Mesenchymal stem cell (in vitro differentiated cells and primary cell): ENCODE measurements around the gene IQCH.

Experiments
- DNase-seq: peaks from one replicate; pipeline ENCODE4 v3.0.0-alpha.2; 2013
- H2AFZ ChIP-seq: one replicate; pipeline ENCODE4 v1.6.1; 2013; ENCODE audit warnings: low read depth, mild to moderate bottlenecking, control low read depth, inconsistent platforms, low read length, moderate library complexity
- H2AK5ac ChIP-seq: 2 replicates; pipeline ENCODE4 v1.6.1; 2013; ENCODE audit warnings: low read length, moderate library complexity, mild to moderate bottlenecking, inconsistent platforms; ENCODE audit not compliant: severe bottlenecking
- H2BK120ac ChIP-seq: one replicate; pipeline ENCODE4 v1.6.1; 2013; ENCODE audit warnings: low read depth, mild to moderate bottlenecking, inconsistent platforms, low read length, moderate library complexity
- H2BK12ac ChIP-seq, 2 experiments: one replicate each; pipeline ENCODE4 v1.6.1; 2013; ENCODE audit warnings: inconsistent platforms in 2 of 2, low read length in 2 of 2, mild to moderate bottlenecking in 2 of 2, moderate library complexity in 2 of 2, control low read depth in 1 of 2
- H2BK15ac ChIP-seq: one replicate; pipeline ENCODE4 v1.6.1; 2013; ENCODE audit warnings: mild to moderate bottlenecking, low read depth, inconsistent platforms; ENCODE audit not compliant: poor library complexity, severe bottlenecking
- H2BK5ac ChIP-seq: 2 replicates; pipeline ENCODE4 v1.6.1; 2013; ENCODE audit warnings: low read depth, mild to moderate bottlenecking, low read length, control low read depth, inconsistent platforms; ENCODE audit not compliant: poor library complexity, severe bottlenecking
- H3K14ac ChIP-seq, 2 experiments: one replicate each; pipeline ENCODE4 v1.6.1; 2013; ENCODE audit warnings: inconsistent platforms in 2 of 2, low read length in 2 of 2, control low read depth in 1 of 2, mild to moderate bottlenecking in 1 of 2, moderate library complexity in 1 of 2
- H3K18ac ChIP-seq, 2 experiments: one replicate each; pipeline ENCODE4 v1.6.1; 2013; ENCODE audit warnings: inconsistent platforms in 2 of 2, low read length in 2 of 2, control low read depth in 1 of 2, low read depth in 1 of 2, mild to moderate bottlenecking in 1 of 2
- H3K23ac ChIP-seq, 2 experiments: one replicate each; pipeline ENCODE4 v1.6.1; 2013; ENCODE audit warnings: inconsistent platforms in 2 of 2, low read length in 2 of 2, mild to moderate bottlenecking in 2 of 2, moderate library complexity in 2 of 2, control low read depth in 1 of 2
- H3K27ac ChIP-seq: 2 replicates; pipeline ENCODE4 v1.5.1; 2013; ENCODE audit warnings: mild to moderate bottlenecking, moderate library complexity, low read length, control low read depth, inconsistent platforms; ENCODE audit not compliant: poor library complexity, severe bottlenecking
- H3K27me3 ChIP-seq, 2 experiments: 2 replicates each; pipeline versions ENCODE4 v1.6.1 to v1.7.0; 2013; ENCODE audit warnings: low read length in 2 of 2, mild to moderate bottlenecking in 2 of 2, moderate library complexity in 2 of 2, control low read depth in 1 of 2, inconsistent platforms in 1 of 2; ENCODE audit not compliant: control insufficient read depth in 1 of 2, insufficient read depth in 1 of 2
- H3K36me3 ChIP-seq, 2 experiments: 2 replicates each; pipeline versions ENCODE4 v1.6.1 to v1.7.0; 2013; ENCODE audit warnings: low read length in 2 of 2, control low read depth in 1 of 2, inconsistent platforms in 1 of 2, low read depth in 1 of 2, mild to moderate bottlenecking in 1 of 2; ENCODE audit not compliant: insufficient read depth in 2 of 2, control insufficient read depth in 1 of 2
- H3K4ac ChIP-seq, 2 experiments: one replicate each; pipeline ENCODE4 v1.6.1; 2013; ENCODE audit warnings: inconsistent platforms in 2 of 2, low read length in 2 of 2, mild to moderate bottlenecking in 2 of 2, moderate library complexity in 2 of 2, control low read depth in 1 of 2, low read depth in 1 of 2
- H3K4me1 ChIP-seq: 2 replicates; pipeline ENCODE4 v1.6.1; 2013; ENCODE audit warnings: low read depth, low read length, control low read depth; ENCODE audit not compliant: control insufficient read depth, insufficient read depth
- H3K4me2 ChIP-seq: 2 replicates; pipeline ENCODE4 v1.6.1; 2013; ENCODE audit warnings: low read length, mild to moderate bottlenecking, inconsistent platforms; ENCODE audit not compliant: poor library complexity, severe bottlenecking
- H3K4me3 ChIP-seq, 2 experiments: 2 replicates each; pipeline versions ENCODE4 v1.5.1 to v1.7.0; 2013; ENCODE audit warnings: low read length in 2 of 2, mild to moderate bottlenecking in 2 of 2, control low read depth in 1 of 2, low read depth in 1 of 2; ENCODE audit not compliant: insufficient read depth in 1 of 2
- H3K79me1 ChIP-seq: replicated peaks from 2 replicates; pipeline ENCODE4 v1.6.1; 2013; ENCODE audit warnings: mild to moderate bottlenecking, control low read depth, low read length, inconsistent platforms; ENCODE audit not compliant: poor library complexity, severe bottlenecking
- H3K9ac ChIP-seq: 2 replicates; pipeline ENCODE4 v1.7.0; 2013; ENCODE audit warnings: mild to moderate bottlenecking, low read length, moderate library complexity
- H3K9me3 ChIP-seq: 2 replicates; pipeline ENCODE4 v1.7.0; 2013; ENCODE audit warnings: mild to moderate bottlenecking, low read length; ENCODE audit not compliant: control insufficient read depth
- H4K8ac ChIP-seq: one replicate; pipeline ENCODE4 v1.6.1; 2013; ENCODE audit warnings: inconsistent platforms, mild to moderate bottlenecking, low read length, moderate library complexity
- H4K91ac ChIP-seq: one replicate; pipeline ENCODE4 v1.6.1; 2013; ENCODE audit warnings: mild to moderate bottlenecking, low read length, inconsistent platforms
- WGBS: methylation state at CpG from one replicate; pipeline ENCODE4 v1.1.7; 2013; ENCODE audit warnings: mixed read lengths; 5-methylcytosine and 5-hydroxymethylcytosine counted together

Gene IQCH

DNA sequence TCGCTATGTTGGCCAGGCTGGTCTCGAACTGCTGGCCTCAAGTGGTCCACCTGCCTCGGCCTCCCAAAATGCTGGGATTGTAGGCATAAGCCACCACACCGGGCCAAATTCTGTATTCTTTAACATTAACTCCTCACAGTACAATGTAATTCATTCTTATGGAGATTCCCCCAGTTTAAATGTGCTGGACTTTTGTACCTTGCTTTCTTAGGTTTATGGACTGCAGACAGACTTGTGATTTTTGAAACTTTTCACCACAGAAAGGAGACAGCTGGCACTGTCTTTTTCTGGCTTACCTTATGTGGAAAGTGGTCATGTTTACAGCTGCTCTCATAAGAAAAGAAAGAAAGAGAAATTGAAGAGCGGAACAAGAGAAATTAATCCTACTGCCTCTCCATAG lies 103.8 kb downstream of the IQCH start:
- Histone ChIP-seq H3K18ac (no peak overlapping the region), H3K4me2 (no peak overlapping the region), H3K36me3 (no peaks in the 10 kb centered on the region), H3K4me1 (no peaks in the 10 kb centered on the region), H3K79me1 (no peaks in the 10 kb centered on the region), H2BK120ac (no peak overlapping the region), H2AFZ (no peak overlapping the region), H2BK12ac (no peak overlapping the region), H4K8ac (no peak overlapping the region), H2BK15ac (no peak overlapping the region), H2AK5ac (no peak overlapping the region), H2BK5ac (no peak overlapping the region), H4K91ac (no peak overlapping the region), H3K4me3 (no peak overlapping the region), H3K9me3 (peaks cover 9% of the 10 kb centered on the region), H3K9ac (no peak overlapping the region), H3K27me3 (no peaks in the 10 kb centered on the region), H3K27ac (no peak overlapping the region), H3K14ac (no peak overlapping the region), H3K23ac (no peak overlapping the region), H3K4ac (no peak overlapping the region)
- WGBS = 85% methylated on average over 4 of the region's 5 CpGs
- no peak for DNase-seq

DNA sequence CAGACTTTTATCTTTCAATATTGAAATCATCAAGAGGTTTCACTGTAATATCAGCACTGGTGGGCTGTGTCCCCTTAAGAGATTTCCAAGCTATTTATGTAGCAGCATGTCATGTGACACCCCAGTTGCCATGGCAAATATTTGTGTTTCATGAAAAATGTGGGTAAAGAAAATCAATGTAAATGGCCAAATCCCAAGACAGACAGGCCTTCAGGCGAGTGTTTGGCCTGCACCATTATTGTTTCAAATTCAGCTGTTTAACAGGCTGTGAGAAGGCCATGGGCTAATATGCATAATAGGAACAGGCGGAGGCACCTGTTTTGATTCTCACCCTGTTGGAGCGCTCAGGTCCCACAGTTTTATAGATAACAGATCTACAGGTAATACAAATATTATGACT lies 104.2 kb downstream of the IQCH start:
- Histone ChIP-seq H3K4me1 (no peaks in the 10 kb centered on the region), H3K4ac (no peak overlapping the region), H2BK15ac (no peak overlapping the region), H3K9me3 (peaks cover 5% of the 10 kb centered on the region), H3K23ac (no peak overlapping the region), H3K4me3 (no peak overlapping the region), H3K18ac (no peak overlapping the region), H4K91ac (no peak overlapping the region), H3K9ac (no peak overlapping the region), H2AK5ac (no peak overlapping the region), H3K79me1 (no peaks in the 10 kb centered on the region), H2BK12ac (no peak overlapping the region), H4K8ac (no peak overlapping the region), H2AFZ (no peak overlapping the region), H2BK5ac (no peak overlapping the region), H2BK120ac (no peak overlapping the region), H3K4me2 (no peak overlapping the region), H3K27ac (no peak overlapping the region), H3K27me3 (no peaks in the 10 kb centered on the region), H3K36me3 (no peaks in the 10 kb centered on the region), H3K14ac (no peak overlapping the region)
- DNase-seq = no peak
- 90% methylated on average over 3 of the region's 3 CpGs for WGBS

DNA sequence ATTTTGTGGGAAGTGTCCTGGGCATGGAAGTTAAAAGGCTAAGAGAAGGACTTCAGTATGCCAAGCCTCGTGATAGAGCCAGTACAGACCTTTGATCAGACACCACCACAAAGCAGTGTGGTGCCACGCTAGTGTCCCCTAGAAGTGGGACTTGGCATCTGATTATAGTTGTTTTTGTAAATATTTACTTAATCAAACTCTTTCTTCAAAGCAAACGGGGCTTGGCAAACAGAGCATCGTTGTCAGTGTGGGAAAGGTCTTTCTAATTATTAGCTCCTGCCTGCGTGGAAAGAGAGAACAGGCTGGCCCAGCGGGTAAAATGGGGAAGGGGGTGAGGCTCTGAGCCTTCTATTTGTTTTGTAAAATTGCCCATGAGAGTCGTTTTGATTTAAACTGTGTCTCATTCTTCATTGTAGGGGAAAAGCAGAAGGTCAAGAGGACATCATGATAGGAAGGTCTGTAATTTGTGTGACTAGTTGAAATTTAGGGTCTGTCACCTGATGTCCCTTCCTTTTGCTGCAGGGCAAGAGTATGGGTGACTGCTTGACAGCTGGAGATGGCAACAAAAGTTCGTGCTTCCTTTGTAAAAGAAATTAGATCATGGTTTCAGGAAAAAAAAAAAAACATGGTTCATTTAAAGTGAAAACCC lies 105.0 kb downstream of the IQCH start:
- H3K9ac ChIP-seq = peak overlapping the region; percentile 10
- no peak overlapping the region for H2AFZ ChIP-seq
- H3K4me2 ChIP-seq = no peak overlapping the region
- H2BK12ac ChIP-seq = no peak overlapping the region
- H3K36me3 ChIP-seq = no peaks in the 10 kb centered on the region
- H3K79me1 ChIP-seq = no peaks in the 10 kb centered on the region
- no peak overlapping the region for H3K4me3 ChIP-seq
- H3K14ac ChIP-seq = no peak overlapping the region
- H3K18ac ChIP-seq = no peak overlapping the region
- no peak for DNase-seq
- no peak overlapping the region for H2AK5ac ChIP-seq
- WGBS = 63% methylated on average over 8 of the region's 8 CpGs
- no peaks in the 10 kb centered on the region for H3K27me3 ChIP-seq
- no peak overlapping the region for H3K27ac ChIP-seq
- H3K23ac ChIP-seq = no peak overlapping the region
- H4K8ac ChIP-seq = no peak overlapping the region
- H3K4me1 ChIP-seq = no peaks in the 10 kb centered on the region
- no peak overlapping the region for H2BK120ac ChIP-seq
- no peak overlapping the region for H2BK15ac ChIP-seq
- no peaks in the 10 kb centered on the region for H3K9me3 ChIP-seq
- no peak overlapping the region for H4K91ac ChIP-seq
- H2BK5ac ChIP-seq = no peak overlapping the region
- H3K4ac ChIP-seq = no peak overlapping the region

DNA sequence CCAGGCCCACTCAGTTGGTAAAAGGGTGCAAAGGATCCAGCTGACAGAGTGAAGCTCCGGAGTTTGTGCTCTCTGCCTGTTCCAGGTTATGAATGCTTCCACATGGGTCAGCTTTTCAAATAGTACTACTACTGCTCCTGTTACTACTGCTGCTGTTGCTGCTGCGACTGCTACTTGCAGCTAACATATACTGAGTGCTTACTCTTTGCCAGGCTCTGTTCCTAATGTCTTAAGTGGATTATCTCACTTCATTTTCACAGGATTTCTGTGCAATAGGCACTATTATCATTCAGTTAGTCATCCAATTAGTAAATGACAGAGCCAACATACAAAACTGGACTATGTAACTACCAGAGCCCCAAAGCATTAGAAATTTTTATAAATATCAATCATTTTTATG lies 106.5 kb downstream of the IQCH start:
- H2BK12ac ChIP-seq = no peak overlapping the region
- no peak overlapping the region for H3K9ac ChIP-seq
- no peak overlapping the region for H4K8ac ChIP-seq
- H3K79me1 ChIP-seq = no peaks in the 10 kb centered on the region
- WGBS = 87% methylated on average over 2 of the region's 2 CpGs
- H2AFZ ChIP-seq = no peak overlapping the region
- no peak overlapping the region for H3K18ac ChIP-seq
- H2AK5ac ChIP-seq = no peak overlapping the region
- no peak overlapping the region for H2BK5ac ChIP-seq
- H4K91ac ChIP-seq = no peak overlapping the region
- H3K27ac ChIP-seq = no peak overlapping the region
- no peak overlapping the region for H3K4me2 ChIP-seq
- H3K9me3 ChIP-seq = no peaks in the 10 kb centered on the region
- no peak overlapping the region for H3K4me3 ChIP-seq
- H3K14ac ChIP-seq = no peak overlapping the region
- H3K36me3 ChIP-seq = no peaks in the 10 kb centered on the region
- H2BK120ac ChIP-seq = no peak overlapping the region
- no peak overlapping the region for H3K4ac ChIP-seq
- H3K23ac ChIP-seq = no peak overlapping the region
- H3K4me1 ChIP-seq = no peaks in the 10 kb centered on the region
- H2BK15ac ChIP-seq = no peak overlapping the region
- no peak for DNase-seq
- no peaks in the 10 kb centered on the region for H3K27me3 ChIP-seq
